ENCODE data around the gene FHIP1B.

DNA sequence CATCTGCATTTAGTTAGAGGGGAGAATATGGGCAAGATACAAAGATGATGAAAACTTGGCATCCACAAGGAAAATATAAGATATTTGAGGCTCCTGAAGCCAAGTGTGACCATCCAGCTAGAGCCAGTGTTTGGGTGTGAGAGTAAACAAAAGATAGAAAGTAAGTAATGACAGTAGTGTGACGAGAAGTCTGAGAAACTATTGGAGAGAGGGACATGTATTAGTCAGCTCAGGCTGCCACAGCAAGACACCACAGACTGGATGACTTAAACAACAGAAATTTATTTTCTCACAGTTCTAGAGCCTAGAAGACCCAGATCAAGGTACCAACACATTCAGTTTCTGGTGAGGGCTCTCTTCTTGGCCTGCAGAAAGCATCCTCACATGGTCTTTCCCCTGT lies 18.8 kb upstream of the FHIP1B start:
- no peak for TF ChIP-seq POLR2A (IDR thresholded peaks at IDR 0.05)
- TF ChIP-seq CTCF (IDR thresholded peaks at IDR 0.05) = no peak
- no peak for TF ChIP-seq POLR2AphosphoS5 (IDR thresholded peaks at IDR 0.05)
